ENCODE data around the gene PEF1. TPM values are rescaled to one million over a fixed set of nuclear protein-coding genes. Genes with fewer than 3 reads are reported as not detected.
A peak's percentile ranks its signal among the peaks of the same experiment; 100 is the strongest.

PEF1 gene
- total RNA-seq, 1 donor = 99.7 TPM

- DNase-seq (ENCODE audit: low read depth) = no peak
- TF ChIP-seq, protein P1, sequence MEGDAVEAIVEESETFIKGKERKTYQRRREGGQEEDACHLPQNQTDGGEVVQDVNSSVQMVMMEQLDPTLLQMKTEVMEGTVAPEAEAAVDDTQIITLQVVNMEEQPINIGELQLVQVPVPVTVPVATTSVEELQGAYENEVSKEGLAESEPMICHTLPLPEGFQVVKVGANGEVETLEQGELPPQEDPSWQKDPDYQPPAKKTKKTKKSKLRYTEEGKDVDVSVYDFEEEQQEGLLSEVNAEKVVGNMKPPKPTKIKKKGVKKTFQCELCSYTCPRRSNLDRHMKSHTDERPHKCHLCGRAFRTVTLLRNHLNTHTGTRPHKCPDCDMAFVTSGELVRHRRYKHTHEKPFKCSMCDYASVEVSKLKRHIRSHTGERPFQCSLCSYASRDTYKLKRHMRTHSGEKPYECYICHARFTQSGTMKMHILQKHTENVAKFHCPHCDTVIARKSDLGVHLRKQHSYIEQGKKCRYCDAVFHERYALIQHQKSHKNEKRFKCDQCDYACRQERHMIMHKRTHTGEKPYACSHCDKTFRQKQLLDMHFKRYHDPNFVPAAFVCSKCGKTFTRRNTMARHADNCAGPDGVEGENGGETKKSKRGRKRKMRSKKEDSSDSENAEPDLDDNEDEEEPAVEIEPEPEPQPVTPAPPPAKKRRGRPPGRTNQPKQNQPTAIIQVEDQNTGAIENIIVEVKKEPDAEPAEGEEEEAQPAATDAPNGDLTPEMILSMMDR (IDR thresholded peaks at IDR 0.05; ENCODE audit: insufficient read depth, low read depth, low read length) = no peak
- no peak overlapping the region for H3K4me3 ChIP-seq (ENCODE audit: low read depth, low read length)
Measured at GRCh38 chr1:31668303-31668883, 23.7 kb upstream of the PEF1 start.

DNA sequence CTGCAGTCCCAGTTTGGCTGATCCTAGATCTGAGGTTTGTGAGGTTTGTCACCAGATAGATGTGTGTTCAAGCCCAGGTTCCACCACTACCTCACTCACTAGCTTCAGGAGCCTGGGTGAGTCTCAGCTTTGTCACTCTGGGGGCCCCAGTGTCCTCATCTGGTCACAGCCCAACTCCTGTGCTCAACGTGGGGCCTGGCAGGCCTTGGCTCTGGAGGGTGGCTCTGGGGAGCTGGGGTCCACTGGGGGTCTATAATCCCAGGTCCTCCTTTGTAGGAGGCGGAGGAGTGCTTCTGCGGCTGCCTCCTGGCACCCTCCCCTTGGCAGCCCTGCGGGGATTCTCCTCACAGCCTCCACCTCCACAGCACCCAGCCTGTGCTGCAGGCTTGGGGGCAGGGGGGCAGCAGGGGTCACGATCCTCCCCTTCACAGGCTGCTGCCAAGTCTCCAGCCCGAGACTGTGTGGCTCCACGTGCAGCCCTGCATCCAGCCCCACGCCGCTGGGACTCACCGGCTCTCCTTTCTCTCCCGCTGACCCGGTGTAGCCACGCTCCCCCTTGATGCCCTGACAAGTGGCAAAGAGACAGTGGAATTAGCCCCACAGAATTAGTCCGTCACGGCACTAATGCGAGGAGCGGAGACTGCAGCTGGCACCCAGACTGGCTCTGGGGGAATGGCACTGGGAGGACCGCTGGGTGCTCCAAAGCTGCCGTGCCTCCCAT, 22.5 kb upstream of the PEF1 start:
- TF ChIP-seq, protein P1 (IDR thresholded peaks at IDR 0.05; ENCODE audit: insufficient read depth, low read depth, low read length) = no peak
- no peak overlapping the region for H3K4me3 ChIP-seq (ENCODE audit: low read depth, low read length)
- DNase-seq (ENCODE audit: low read depth) = no peak

- H3K4me3 ChIP-seq (ENCODE audit: low read depth, low read length) = no peak overlapping the region
- peak; percentile 37 for DNase-seq (ENCODE audit: low read depth)
- TF ChIP-seq, protein P1 (IDR thresholded peaks at IDR 0.05; ENCODE audit: insufficient read depth, low read depth, low read length) = no peak
Measured at GRCh38 chr1:31666263-31666963, 21.7 kb upstream of the PEF1 start.

DNA sequence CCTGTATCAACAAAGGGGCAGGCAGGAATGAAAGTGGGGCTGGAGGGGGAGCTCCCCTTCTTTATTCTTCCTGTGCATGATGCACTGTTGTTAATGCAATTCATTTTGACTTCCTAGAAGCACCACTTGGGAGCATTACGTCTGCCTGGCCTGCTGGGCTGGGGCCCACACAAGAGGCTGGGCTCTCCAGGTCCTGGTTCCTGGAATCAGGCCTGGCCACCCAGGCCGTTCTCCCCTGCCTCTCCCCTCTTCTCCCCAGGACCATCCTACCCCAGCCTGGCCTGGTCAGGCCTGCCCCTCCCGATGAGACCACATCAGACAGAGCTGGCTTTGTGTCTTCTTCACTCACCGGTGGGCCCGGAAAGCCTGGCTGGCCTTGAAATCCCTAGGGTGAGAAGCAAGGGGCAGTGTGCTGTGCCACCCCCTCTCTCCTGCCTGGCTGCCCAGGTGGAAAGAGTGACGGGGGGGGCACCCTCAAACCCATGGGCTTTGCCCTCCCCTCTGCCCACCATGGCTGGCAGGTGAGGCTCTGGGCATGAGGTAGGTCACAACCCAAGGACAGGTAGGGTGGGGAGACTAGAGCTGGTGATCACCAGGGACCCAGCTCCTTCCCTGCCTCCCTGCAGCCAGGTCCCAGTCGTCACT, 20.7 kb upstream of the PEF1 start:
- TF ChIP-seq, protein P1 (IDR thresholded peaks at IDR 0.05; ENCODE audit: insufficient read depth, low read depth, low read length) = no peak
- no peak for DNase-seq (ENCODE audit: low read depth)
- H3K4me3 ChIP-seq (ENCODE audit: low read depth, low read length) = no peak overlapping the region

- no peak for DNase-seq (ENCODE audit: low read depth)
- H3K4me3 ChIP-seq (ENCODE audit: low read depth, low read length) = no peak overlapping the region
- TF ChIP-seq, protein P1 (IDR thresholded peaks at IDR 0.05; ENCODE audit: insufficient read depth, low read depth, low read length) = no peak
Measured at GRCh38 chr1:31664528-31664927, 19.9 kb upstream of the PEF1 start.

- peak; percentile 45 for DNase-seq (ENCODE audit: low read depth)
- TF ChIP-seq, protein P1 (IDR thresholded peaks at IDR 0.05; ENCODE audit: insufficient read depth, low read depth, low read length) = peak; percentile 91
- H3K4me3 ChIP-seq (ENCODE audit: low read depth, low read length) = no peak overlapping the region
Measured at GRCh38 chr1:31663622-31664452, 19.2 kb upstream of the PEF1 start.
